SH-SY5Y (cell line): ENCODE results near the gene LSM11.

Experiments used
- GATA2 ChIP-seq: IDR thresholded peaks from 2 replicates; pipeline ENCODE4 v1.6.1; 2011; ENCODE audit warnings: mild to moderate bottlenecking, low read depth, low read length
- GATA3 ChIP-seq: IDR thresholded peaks from 2 replicates; pipeline ENCODE4 v1.6.1; 2011; ENCODE audit warnings: low read depth, mild to moderate bottlenecking, low read length, moderate library complexity

Gene LSM11

DNA sequence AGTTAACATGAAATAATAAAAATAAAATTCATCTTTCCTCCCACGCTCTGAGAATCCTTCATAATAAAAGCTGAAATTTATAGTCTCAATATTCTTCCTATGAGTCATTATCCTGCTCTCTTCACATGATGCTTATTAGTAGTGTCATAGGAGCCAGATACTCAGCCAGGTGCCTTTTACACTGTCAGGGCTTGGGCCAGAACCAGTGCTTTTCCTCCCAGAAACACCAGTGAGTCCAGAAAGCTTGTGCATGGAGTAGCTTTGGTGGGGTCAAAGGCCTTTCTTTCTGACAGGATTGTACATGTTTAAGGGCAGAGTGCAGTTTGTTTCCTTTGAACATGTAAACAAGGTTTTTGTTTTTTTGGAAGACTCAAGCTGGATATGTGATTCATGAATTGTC lies 6.8 kb downstream of the LSM11 start:
- TF ChIP-seq GATA3, result no peak

DNA sequence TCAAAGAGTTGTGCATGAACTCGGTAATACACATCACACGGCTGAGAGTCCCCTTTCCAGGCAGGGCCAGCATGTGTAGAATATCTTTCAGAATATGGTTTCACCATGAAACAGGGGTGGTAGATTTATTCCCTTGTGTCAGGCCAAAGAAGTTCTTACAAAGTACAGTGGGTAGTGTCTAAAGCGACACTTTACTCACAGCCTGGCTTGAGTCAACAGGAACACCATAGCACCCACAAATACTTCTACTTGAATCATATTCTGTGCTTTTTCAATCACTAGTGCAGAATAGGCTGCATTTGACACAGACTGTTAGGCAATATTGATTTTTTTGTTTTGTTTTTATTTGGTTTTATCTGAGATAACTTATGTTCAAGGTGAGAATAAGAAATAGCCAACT lies 12.6 kb downstream of the LSM11 start:
- TF ChIP-seq GATA2, result no peak

DNA sequence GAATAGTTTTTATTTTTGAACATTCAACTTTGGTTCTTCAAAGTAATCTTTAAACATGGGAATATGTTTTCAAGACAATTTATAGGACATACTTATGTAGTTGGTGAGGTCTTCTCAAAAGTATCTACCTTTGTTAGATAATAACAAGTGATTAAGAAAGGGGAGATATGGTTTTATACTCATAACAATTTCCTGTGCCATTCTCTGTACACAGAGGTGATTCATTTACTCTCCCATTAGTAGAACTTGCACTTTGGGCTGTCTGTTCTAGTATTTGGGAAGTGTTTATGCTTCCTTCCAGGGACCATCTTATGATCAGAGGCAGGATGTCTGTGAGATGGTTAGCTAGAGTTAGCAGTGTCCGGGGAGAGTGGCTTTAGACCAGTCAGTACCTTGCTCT lies 15.2 kb downstream of the LSM11 start:
- no peak for TF ChIP-seq GATA2
- no peak for TF ChIP-seq GATA3

DNA sequence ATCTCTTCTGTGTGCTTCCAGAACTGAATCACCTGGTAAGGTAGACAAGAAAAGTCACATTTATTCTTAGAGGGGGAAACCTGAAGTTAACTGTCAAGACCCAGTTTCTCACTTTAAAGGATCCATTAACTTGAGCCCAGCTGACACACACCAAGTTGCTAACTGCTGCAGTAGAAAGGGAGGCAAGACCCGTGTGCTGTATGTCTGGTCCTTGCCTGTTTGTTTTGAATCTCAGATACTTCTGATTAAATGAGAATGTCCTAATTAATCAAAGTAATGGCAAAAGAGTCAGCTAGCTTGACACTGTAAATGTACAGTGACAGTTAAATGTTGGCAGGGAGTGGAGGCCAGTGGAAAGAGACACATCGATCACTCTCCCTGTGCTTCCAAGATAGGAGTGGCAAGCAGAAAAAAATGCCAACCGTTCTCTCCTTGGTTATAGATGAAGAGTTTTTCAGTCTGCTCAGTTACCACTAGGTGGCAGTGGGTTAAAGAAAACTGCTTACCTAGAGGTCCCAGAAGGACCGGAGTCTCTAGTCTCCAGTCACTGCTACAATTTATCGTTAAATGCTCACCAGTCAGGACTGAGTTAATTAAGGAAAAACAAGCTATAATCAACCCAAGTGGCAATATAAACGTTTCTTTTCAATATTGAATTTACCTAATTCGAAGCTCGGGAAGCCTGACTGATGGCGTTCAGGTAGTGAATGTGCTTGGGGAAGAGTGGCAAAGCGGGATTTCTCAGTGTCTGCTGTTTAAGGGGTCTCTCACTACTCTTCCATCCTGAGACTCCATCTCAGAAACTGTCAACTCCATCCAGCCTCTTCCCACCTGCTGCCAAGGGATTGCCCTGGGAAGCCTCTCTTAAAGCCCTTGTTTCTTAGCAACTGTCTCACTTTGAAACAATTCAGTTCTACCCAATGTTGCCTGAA lies 18.4 kb downstream of the LSM11 start:
- TF ChIP-seq GATA2 (no peak), GATA3 (no peak)

DNA sequence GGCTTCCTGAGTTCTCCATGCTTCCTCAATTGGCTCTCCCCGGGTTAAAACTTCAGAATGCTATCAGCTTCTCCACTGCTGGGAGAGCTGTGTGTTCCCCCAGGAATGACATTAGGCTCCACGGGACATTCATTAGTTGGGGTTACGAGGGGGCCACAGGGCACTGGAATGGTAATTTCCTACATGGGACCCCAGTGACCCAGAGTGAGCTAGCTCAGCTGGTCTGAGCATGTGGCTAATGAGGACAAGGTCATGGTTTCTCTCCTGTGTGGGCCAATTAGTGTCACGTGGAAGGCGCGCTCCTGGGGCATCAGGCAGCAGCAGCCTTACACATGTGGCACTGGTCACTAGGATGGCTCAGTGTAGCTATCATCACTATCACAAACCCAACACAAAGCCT lies 21.0 kb downstream of the LSM11 start:
- no peak for TF ChIP-seq GATA2
- no peak for TF ChIP-seq GATA3

DNA sequence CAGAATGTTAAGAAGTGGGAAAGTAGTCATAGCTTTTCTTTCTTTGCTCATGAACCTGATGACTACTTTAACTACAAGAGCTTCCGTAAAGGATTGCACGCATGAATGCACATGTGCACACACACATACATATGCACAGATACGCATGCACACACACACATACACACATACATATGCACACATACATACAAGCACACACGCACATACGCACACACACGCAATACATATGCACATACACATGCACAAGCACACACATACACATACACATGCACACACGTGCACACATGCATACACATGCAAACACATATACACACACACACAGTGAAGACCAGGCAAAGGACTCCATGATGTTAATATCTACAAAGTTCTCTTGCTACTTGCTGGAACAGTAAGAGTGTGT lies 22.9 kb downstream of the LSM11 start:
- TF ChIP-seq GATA3 (no peak), GATA2 (no peak)

DNA sequence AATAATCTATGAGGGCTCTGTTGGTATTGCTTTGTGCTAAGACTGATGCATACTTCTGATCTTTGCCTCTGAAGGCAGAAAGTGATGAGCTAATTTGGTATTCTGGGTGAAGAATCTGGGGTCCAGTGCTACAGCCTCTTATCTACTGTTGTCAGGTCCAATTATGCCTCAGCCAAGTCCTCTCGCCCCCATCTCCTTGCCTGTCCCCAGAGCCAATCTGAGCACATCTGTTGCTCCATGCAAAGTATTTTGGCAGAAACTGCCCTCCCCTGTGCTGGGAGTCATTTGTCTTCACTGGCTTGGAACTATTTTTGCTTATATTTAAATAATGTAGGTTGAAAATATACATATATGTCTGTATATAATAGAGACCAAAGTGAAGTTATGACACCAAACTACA lies 23.4 kb downstream of the LSM11 start:
- TF ChIP-seq GATA2, result no peak
- TF ChIP-seq GATA3, result no peak

DNA sequence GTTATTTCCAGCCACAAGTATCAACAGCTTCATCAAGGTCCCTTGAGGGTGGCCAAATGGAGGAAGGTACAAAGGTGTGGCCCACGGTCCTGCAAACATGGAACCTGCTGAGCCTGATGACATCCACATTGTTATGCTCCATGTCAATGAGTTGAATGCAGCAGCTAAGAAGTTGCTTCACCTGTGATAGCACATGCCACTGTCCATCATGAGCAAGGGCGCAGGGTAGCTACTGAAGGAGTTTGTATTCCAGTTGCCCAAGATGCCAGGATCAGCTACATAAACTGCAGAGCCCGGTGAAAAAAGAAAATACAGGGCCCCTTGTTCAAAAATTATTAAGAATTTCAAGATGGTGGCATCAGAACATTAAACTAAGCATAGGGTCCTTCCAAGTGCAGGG lies 24.2 kb downstream of the LSM11 start:
- no peak for TF ChIP-seq GATA2

DNA sequence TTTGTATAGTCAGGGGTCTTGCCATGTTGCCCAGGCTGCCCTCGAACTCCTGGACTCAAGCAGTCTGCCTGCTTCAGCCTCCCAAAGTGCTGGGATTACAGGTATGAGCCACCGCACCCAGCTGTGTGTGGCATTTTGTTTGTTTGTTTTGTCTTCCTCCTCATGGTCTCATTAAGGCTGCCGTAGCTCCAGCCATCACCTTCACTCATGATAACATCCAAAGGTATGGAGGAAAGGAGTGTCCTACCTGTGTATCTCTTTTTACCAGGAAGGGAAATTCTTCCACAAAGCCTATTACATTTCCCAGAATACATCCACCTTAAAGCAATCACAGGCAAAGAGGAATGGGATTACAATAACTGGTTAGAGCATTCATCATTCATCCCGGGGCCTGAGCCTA lies 27.2 kb downstream of the LSM11 start:
- TF ChIP-seq GATA3 (no peak), GATA2 (no peak)

DNA sequence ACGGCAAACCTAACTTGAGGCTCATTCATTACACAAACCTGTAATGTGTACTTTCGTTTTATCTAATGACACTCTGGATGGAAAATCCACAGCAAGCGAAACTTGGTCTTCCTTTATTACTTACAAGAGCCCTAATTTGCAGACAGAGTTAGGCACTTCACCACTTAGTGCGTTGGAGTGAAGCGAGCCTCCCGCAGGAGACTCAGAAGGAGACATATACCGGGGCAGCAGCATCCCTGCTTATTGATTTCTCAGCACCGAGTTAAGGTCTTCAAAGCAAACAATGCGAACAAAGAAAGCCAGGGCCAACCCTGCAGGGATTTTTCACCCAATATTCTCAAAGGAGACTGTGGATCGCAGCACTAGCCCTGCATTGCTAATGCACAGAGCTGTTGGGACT lies 28.6 kb downstream of the LSM11 start:
- TF ChIP-seq GATA3 (no peak), GATA2 (no peak)

DNA sequence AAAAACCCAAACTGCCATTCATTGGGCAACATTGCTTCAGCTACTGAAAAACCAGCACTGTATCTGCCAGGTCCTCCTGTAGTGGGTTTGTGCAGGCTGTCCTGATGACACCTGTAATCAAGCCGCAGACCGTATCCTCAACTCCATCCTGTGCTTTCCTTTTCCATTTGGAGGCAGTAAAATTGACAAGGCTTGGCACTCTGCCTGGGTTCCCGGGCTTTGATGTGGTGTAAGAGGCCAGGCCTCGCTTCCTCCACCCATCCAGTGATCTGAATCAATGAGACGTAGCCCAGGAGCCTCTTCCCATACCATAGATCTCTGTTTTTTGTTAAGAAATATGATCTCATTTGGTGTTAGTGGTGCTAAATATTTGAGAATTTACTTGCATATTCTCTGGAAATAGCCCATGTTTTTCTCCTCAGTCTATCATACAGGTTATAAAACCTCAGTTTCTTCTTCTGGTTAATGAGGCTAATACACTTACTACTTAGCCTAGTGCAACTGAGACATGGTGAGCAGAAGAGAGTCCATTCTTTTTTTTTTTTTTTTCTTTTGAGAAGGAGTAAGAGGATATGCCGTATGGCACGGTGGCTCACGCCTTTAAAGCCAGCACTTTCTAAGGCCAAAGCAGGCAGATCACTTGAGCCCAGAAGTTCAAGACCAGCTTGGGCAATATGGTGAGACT lies 34.8 kb downstream of the LSM11 start:
- TF ChIP-seq GATA3 (no peak), GATA2 (no peak)

DNA sequence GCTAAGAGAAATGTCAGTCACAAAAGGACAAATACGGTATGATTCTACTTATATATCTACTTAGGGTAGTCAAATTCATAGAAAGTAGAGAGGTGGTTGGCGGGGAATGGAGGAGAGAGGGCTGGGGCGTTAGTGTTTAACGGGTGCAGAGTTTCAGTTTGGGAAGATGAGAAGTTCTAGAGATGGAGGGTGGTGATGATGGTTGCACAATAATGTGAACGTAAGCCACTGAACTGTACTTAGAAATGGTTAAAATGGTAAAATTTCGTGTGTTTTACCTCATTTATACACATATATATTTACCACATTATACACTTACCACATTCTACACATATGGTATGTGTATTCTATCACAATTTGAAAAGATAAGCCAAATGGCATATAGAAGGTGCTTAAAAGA lies 35.7 kb downstream of the LSM11 start:
- TF ChIP-seq GATA2 (no peak), GATA3 (no peak)

DNA sequence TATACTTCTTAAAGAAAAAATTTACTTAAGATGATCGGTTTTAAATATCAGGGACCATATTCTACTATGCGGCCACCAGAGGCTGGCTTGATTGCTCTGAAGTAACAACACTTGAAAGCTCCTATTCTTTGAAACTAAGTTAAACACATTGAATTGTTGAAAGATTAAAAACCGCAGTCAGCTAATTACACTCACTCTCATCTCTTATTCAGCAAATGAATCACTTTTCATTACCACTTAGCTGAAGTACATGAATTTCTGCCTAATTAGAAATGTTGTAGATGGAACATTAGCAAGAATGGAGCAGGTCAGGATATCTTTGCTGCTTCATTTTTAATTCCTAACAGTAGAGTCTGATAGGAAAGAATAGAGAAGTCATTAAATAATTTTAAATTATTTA lies 42.3 kb downstream of the LSM11 start:
- TF ChIP-seq GATA2 (no peak), GATA3 (no peak)

DNA sequence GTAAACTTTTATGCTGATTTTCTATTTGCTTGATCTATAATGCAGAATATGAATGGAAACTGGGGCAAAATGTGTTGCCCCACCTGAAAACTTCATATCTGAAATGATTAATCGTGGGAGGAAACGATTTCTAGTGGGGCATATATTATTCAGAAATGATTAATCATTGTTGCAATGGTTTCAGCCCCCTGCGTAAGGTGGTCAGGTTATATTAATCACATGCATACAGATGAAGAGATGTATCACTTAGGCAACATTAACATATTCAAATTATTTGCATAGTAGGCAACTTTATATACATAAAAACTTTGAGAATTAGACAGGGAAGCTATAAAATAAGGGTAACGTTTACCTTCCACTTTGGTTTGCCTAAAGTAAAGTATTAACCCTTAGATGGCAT lies 49.8 kb downstream of the LSM11 start:
- TF ChIP-seq GATA2 (no peak), GATA3 (no peak)

DNA sequence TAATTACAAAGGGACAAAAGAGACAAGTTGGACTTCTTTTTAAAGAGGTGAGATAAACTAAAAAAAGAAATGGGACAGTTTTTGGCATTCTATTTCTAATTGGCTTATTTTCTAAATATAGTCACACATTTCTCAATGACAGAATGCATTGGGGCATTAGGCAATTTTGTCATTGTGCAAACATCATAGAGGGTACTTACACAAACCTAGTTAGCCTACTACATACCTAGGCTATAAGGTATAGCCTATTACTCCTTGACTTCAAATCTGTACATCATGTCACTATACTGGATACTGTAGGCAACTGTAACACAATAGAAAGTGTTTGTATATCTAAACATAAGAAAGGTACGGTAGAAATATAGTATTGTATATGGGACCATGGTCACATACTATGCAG lies 56.1 kb downstream of the LSM11 start:
- TF ChIP-seq GATA3 (no peak), GATA2 (no peak)

DNA sequence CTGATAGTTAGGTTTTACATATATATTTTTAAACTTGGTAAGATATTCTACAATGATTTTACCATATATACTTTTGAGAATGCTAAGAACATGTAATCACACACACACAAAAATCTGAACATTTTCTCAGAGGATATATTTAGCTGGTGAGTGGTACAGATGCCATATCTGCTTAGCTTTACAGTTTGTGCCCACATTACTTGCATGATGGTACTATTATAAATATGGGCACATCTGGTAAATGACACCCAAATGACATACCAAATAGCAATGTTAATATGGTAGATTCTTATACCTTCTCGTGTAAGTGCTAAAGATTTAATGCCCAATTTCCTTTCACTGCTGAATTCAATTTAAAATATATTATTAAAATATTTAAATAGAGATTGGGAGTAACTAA lies 56.6 kb downstream of the LSM11 start:
- no peak for TF ChIP-seq GATA3
- no peak for TF ChIP-seq GATA2
